HEK293 (cell line): ENCODE results near the gene WDR89.

ENCODE experiments used
- CTCF ChIA-PET: fragments of 350-600 bp; formaldehyde crosslinking; extraction: SDS; loops from one replicate; lab custom pipeline; 2021; ENCODE audit warnings: antibody characterized with exemption; lab: Yijun Ruan, JAX
- POLR2A ChIA-PET: fragments of 300-600 bp; formaldehyde crosslinking; extraction: SDS; loops from one replicate; lab custom pipeline; 2020; ENCODE audit warnings: antibody characterized with exemption, inconsistent platforms; lab: Yijun Ruan, JAX
- H3K27ac ChIP-seq: fragments of 200-500 bp; sonication (Bioruptor generic); 2 replicates; pipeline ENCODE4 v1.5.1; 2014; ENCODE audit warnings: low read depth, low read length, control low read depth, inconsistent platforms; ENCODE audit errors: extremely low read depth
- H3K36me3 ChIP-seq, 2 experiments: fragments of 200-500 bp in 1 of 2; sonication (Bioruptor generic) in 1 of 2; 1 replicate in 1 of 2; 2 replicates in 1 of 2; pipeline ENCODE4 v1.5.1; 2014 to 2017; ENCODE audit warnings: inconsistent platforms in 2 of 2, low read length in 2 of 2; ENCODE audit not compliant: control insufficient read depth in 2 of 2, insufficient read depth in 1 of 2
- H3K4me1 ChIP-seq: fragments of 200-500 bp; sonication (Bioruptor generic); 2 replicates; pipeline ENCODE4 v1.5.1; 2014; ENCODE audit warnings: mild to moderate bottlenecking, low read length, inconsistent platforms; ENCODE audit not compliant: control insufficient read depth, insufficient read depth
- H3K4me3 ChIP-seq: 2 replicates; pipeline ENCODE4 v1.5.1; 2011; ENCODE audit warnings: low read depth, mild to moderate bottlenecking, control low read depth, low read length, moderate library complexity
- H3K9me3 ChIP-seq: fragments of 200-500 bp; sonication (Bioruptor generic); 2 replicates; pipeline ENCODE4 v1.5.1; 2014; ENCODE audit warnings: low read depth, low read length, inconsistent platforms; ENCODE audit not compliant: control insufficient read depth, insufficient read depth
- IKZF3 ChIP-seq: fragments of 450-650 bp; IDR thresholded peaks from 2 replicates; pipeline ENCODE4 v1.5.0; 2018; ENCODE audit warnings: missing biosample characterization, mild to moderate bottlenecking, missing genetic modification characterization, moderate library complexity
- KLF1 ChIP-seq: fragments of 450-650 bp; formaldehyde crosslinking; IDR thresholded peaks from 2 replicates; pipeline ENCODE4 v1.5.1; 2016; ENCODE audit warnings: missing biosample characterization, missing genetic modification characterization
- MZF1 ChIP-seq: fragments of 450-650 bp; formaldehyde crosslinking; IDR thresholded peaks from 2 replicates; pipeline ENCODE4 v1.5.1; 2017; ENCODE audit warnings: missing biosample characterization, missing genetic modification characterization, borderline replicate concordance
- SCRT2 ChIP-seq: fragments of 450-650 bp; formaldehyde crosslinking; IDR thresholded peaks from 2 replicates; pipeline ENCODE4 v1.5.1; 2016; ENCODE audit warnings: missing biosample characterization, missing genetic modification characterization
- ZFHX2 ChIP-seq: fragments of 450-650 bp; formaldehyde crosslinking; conservative IDR thresholded peaks from 2 replicates; pipeline ENCODE4 v1.5.1; 2016; ENCODE audit warnings: missing biosample characterization, missing genetic modification characterization
- ZFP41 ChIP-seq: fragments of 450-650 bp; formaldehyde crosslinking; IDR thresholded peaks from 2 replicates; pipeline ENCODE4 v1.5.1; 2016; ENCODE audit warnings: missing biosample characterization, missing genetic modification characterization, borderline replicate concordance
- ZNF133 ChIP-seq: fragments of 450-650 bp; formaldehyde crosslinking; IDR thresholded peaks from 2 replicates; pipeline ENCODE4 v1.5.1; 2016; ENCODE audit warnings: missing biosample characterization, missing genetic modification characterization
- ZNF175 ChIP-seq: fragments of 450-650 bp; formaldehyde crosslinking; IDR thresholded peaks from 2 replicates; pipeline ENCODE4 v1.5.1; 2016; ENCODE audit warnings: missing biosample characterization, missing genetic modification characterization
- ZNF248 ChIP-seq: fragments of 450-650 bp; formaldehyde crosslinking; IDR thresholded peaks from 2 replicates; pipeline ENCODE4 v1.5.1; 2017; ENCODE audit warnings: missing biosample characterization, missing genetic modification characterization
- ZNF571 ChIP-seq: fragments of 450-650 bp; formaldehyde crosslinking; IDR thresholded peaks from 2 replicates; pipeline ENCODE4 v1.5.0; 2017; ENCODE audit warnings: missing biosample characterization, missing genetic modification characterization
- ZNF791 ChIP-seq: fragments of 450-650 bp; formaldehyde crosslinking; IDR thresholded peaks from 2 replicates; pipeline ENCODE4 v1.5.1; 2016; ENCODE audit warnings: missing biosample characterization, missing genetic modification characterization
- TF ChIP-seq, protein P1 (sequence below): fragments of 450-650 bp; formaldehyde crosslinking; IDR thresholded peaks from 2 replicates; pipeline ENCODE4 v1.5.1; 2017; ENCODE audit warnings: missing biosample characterization, missing genetic modification characterization
- TF ChIP-seq, protein P2 (sequence below): fragments of 450-650 bp; formaldehyde crosslinking; IDR thresholded peaks from 2 replicates; pipeline ENCODE4 v1.5.1; 2016; ENCODE audit warnings: missing biosample characterization, missing genetic modification characterization
- TF ChIP-seq, protein P3 (sequence below): fragments of 450-650 bp; formaldehyde crosslinking; IDR thresholded peaks from 2 replicates; pipeline ENCODE4 v1.5.1; 2016; ENCODE audit warnings: missing biosample characterization, missing genetic modification characterization
- TF ChIP-seq, protein P4 (sequence below): fragments of 450-650 bp; IDR thresholded peaks from 2 replicates; pipeline ENCODE4 v1.5.1; 2018; ENCODE audit warnings: missing biosample characterization, missing genetic modification characterization

Gene WDR89

DNA sequence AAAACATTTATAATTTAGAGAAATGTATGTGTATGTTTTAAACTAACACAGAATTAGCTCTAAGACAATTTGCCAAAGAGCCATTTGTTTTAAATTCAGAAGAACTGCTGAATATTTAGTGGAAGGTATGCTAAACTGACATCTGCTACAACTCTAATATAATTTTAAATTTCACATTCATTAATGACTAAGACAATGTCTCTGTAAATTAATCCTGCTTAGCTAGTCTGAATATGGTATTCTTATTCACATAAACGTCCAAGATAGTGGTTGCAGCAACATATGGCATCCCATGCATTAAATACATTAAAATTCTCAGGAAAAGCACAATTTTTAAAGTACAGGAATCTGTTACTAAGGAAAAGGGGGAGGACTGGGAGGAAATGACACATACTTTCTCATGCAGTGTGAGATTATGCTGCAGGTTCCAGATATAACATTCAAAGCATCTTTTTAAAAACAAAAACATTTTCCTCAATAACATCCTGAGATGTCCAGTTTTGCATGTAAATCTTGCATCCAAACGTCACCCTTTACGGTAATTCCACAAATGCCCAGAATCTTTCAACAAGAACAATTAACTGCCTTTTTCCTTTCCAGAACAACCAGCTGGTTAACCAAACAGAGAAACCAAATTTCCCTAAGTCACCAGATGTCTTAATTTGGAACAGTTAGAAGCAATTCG lies 26.9 kb downstream of the WDR89 start:
- H3K4me3 ChIP-seq, result no peak overlapping the region
- H3K9me3 ChIP-seq, result no peaks in the 10 kb centered on the region
- 0 out of 2 replicates have a peak, but pooled peaks cover 2% of the 10 kb centered on the region for H3K4me1 ChIP-seq
- H3K36me3 ChIP-seq, result peaks cover 0 to 9% of the 10 kb centered on the region in 2 experiments; a peak in 2 of 3 replicates
- CTCF ChIA-PET, result interaction anchor here (0.7 kb wide), 1 partner anchor 120 kb away, joined by 3 read pairs; no protein-coding TSS in a partner anchor
- POLR2A ChIA-PET, result no interaction called here
- TF ChIP-seq SCRT2 (tag by site-specific recombination) (no peak), MZF1 (no peak), ZNF791 (tag by site-specific recombination) (no peak)
- TF ChIP-seq, protein P1, sequence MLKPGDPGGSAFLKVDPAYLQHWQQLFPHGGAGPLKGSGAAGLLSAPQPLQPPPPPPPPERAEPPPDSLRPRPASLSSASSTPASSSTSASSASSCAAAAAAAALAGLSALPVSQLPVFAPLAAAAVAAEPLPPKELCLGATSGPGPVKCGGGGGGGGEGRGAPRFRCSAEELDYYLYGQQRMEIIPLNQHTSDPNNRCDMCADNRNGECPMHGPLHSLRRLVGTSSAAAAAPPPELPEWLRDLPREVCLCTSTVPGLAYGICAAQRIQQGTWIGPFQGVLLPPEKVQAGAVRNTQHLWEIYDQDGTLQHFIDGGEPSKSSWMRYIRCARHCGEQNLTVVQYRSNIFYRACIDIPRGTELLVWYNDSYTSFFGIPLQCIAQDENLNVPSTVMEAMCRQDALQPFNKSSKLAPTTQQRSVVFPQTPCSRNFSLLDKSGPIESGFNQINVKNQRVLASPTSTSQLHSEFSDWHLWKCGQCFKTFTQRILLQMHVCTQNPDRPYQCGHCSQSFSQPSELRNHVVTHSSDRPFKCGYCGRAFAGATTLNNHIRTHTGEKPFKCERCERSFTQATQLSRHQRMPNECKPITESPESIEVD (tag by site-specific recombination), result 0 out of 2 replicates have a peak, but pooled peaks have one; percentile 30
- no peak overlapping the region for H3K27ac ChIP-seq

DNA sequence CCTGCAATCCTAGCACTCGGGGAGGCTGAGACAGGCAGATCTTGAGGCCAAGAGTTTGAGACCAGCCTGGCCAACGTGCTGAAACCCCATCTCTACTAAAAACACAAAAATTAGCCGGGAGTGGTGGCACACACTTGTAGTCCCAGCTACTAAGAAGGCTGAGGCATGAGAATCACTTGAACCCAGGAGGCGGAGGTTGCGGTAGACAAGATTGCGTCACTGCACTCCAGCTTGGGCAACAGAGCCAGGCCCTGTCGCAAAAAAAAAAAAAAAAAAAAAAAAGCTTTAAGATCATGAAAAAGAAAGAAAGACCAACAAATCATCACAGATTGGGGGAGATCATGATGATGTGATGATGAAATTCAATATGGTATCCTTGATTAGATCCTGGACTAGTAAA lies 30.6 kb downstream of the WDR89 start:
- H3K27ac ChIP-seq, result no peak overlapping the region
- POLR2A ChIA-PET, result no interaction called here
- CTCF ChIA-PET, result no interaction called here
- TF ChIP-seq ZFHX2 (tag by site-specific recombination), result no peak
- no peak for TF ChIP-seq KLF1
- TF ChIP-seq IKZF3 (tag by site-specific recombination), result no peak
- no peak for TF ChIP-seq ZNF133 (tag by site-specific recombination)
- no peak for TF ChIP-seq ZNF571 (tag by site-specific recombination)
- TF ChIP-seq, protein P2, sequence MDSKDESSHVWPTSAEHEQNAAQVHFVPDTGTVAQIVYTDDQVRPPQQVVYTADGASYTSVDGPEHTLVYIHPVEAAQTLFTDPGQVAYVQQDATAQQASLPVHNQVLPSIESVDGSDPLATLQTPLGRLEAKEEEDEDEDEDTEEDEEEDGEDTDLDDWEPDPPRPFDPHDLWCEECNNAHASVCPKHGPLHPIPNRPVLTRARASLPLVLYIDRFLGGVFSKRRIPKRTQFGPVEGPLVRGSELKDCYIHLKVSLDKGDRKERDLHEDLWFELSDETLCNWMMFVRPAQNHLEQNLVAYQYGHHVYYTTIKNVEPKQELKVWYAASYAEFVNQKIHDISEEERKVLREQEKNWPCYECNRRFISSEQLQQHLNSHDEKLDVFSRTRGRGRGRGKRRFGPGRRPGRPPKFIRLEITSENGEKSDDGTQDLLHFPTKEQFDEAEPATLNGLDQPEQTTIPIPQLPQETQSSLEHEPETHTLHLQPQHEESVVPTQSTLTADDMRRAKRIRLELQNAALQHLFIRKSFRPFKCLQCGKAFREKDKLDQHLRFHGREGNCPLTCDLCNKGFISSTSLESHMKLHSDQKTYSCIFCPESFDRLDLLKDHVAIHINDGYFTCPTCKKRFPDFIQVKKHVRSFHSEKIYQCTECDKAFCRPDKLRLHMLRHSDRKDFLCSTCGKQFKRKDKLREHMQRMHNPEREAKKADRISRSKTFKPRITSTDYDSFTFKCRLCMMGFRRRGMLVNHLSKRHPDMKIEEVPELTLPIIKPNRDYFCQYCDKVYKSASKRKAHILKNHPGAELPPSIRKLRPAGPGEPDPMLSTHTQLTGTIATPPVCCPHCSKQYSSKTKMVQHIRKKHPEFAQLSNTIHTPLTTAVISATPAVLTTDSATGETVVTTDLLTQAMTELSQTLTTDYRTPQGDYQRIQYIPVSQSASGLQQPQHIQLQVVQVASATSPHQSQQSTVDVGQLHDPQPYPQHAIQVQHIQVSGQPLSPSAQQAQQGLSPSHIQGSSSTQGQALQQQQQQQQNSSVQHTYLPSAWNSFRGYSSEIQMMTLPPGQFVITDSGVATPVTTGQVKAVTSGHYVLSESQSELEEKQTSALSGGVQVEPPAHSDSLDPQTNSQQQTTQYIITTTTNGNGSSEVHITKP (tag by site-specific recombination), result no peak
- TF ChIP-seq, protein P3, sequence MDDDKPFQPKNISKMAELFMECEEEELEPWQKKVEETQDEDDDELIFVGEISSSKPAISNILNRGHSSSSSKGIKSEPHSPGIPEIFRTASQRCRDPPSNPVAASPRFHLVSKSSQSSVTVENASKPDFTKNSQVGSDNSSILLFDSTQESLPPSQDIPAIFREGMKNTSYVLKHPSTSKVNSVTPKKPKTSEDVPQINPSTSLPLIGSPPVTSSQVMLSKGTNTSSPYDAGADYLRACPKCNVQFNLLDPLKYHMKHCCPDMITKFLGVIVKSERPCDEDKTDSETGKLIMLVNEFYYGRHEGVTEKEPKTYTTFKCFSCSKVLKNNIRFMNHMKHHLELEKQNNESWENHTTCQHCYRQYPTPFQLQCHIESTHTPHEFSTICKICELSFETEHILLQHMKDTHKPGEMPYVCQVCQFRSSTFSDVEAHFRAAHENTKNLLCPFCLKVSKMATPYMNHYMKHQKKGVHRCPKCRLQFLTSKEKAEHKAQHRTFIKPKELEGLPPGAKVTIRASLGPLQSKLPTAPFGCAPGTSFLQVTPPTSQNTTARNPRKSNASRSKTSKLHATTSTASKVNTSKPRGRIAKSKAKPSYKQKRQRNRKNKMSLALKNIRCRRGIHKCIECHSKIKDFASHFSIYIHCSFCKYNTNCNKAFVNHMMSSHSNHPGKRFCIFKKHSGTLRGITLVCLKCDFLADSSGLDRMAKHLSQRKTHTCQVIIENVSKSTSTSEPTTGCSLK (tag by site-specific recombination), result no peak
- TF ChIP-seq ZNF248 (tag by site-specific recombination), result no peak
- TF ChIP-seq ZNF175 (tag by site-specific recombination), result no peak
- TF ChIP-seq, protein P4, sequence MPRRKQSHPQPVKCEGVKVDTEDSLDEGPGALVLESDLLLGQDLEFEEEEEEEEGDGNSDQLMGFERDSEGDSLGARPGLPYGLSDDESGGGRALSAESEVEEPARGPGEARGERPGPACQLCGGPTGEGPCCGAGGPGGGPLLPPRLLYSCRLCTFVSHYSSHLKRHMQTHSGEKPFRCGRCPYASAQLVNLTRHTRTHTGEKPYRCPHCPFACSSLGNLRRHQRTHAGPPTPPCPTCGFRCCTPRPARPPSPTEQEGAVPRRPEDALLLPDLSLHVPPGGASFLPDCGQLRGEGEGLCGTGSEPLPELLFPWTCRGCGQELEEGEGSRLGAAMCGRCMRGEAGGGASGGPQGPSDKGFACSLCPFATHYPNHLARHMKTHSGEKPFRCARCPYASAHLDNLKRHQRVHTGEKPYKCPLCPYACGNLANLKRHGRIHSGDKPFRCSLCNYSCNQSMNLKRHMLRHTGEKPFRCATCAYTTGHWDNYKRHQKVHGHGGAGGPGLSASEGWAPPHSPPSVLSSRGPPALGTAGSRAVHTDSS (tag by site-specific recombination), result no peak
- no peak for TF ChIP-seq ZFP41
- no peaks in the 10 kb centered on the region for H3K9me3 ChIP-seq
- H3K4me1 ChIP-seq, result 0 out of 2 replicates have a peak, but pooled peaks cover 2% of the 10 kb centered on the region
- no peak overlapping the region for H3K4me3 ChIP-seq
- H3K36me3 ChIP-seq, result peaks cover 0 to 5% of the 10 kb centered on the region in 2 experiments; a peak in 2 of 3 replicates
